SU-DHL-6 (cell line): Measurements from ENCODE around the gene SCGN.

Source experiments
- H2AFZ ChIP-seq: fragments of 200-600 bp; sonication (generic); 2 replicates; pipeline ENCODE4 v1.6.1; 2014; ENCODE audit warnings: low read depth, mild to moderate bottlenecking, moderate library complexity, mixed read lengths, antibody characterized with exemption, low read length; ENCODE audit not compliant: severe bottlenecking
- H3F3A ChIP-seq: fragments of 200-600 bp; shearing (Covaris generic); 2 replicates; pipeline ENCODE4 v1.6.0; 2016; ENCODE audit warnings: antibody characterized with exemption, mild to moderate bottlenecking; ENCODE audit not compliant: insufficient read depth
- H3K27ac ChIP-seq: fragments of 200-600 bp; sonication (generic); 2 replicates; pipeline ENCODE4 v1.5.1; 2016; ENCODE audit warnings: low read depth, mild to moderate bottlenecking, low read length, moderate library complexity, mixed read lengths
- H3K27me3 ChIP-seq: fragments of 200-600 bp; sonication (generic), shearing (Covaris generic); 2 replicates; pipeline ENCODE4 v1.6.0; 2014; ENCODE audit warnings: mild to moderate bottlenecking, low read length
- H3K36me3 ChIP-seq: fragments of 200-600 bp; sonication (generic); 2 replicates; pipeline ENCODE4 v1.6.1; 2014; ENCODE audit warnings: mild to moderate bottlenecking, low read length, mixed read lengths
- H3K4me2 ChIP-seq: fragments of 300-600, 200-600 bp; shearing (Covaris generic), sonication (generic); 2 replicates; pipeline ENCODE4 v1.6.0; 2014; ENCODE audit warnings: low read length, low read depth, mild to moderate bottlenecking; ENCODE audit not compliant: poor library complexity, severe bottlenecking
- H3K4me3 ChIP-seq: fragments of 200-600 bp; sonication (generic); 2 replicates; pipeline ENCODE4 v1.5.1; 2014; ENCODE audit warnings: antibody characterized with exemption, low read length, mild to moderate bottlenecking, mixed read lengths; ENCODE audit not compliant: insufficient read depth, poor library complexity, severe bottlenecking
- H3K79me2 ChIP-seq: fragments of 200-600 bp; sonication (generic); 2 replicates; pipeline ENCODE4 v1.6.1; 2014; ENCODE audit warnings: mild to moderate bottlenecking, low read length, moderate library complexity; ENCODE audit not compliant: insufficient read depth
- H3K9ac ChIP-seq: fragments of 200-600 bp; sonication (generic); 2 replicates; pipeline ENCODE4 v1.7.0; 2014; ENCODE audit warnings: mild to moderate bottlenecking, low read length
- H3K9me2 ChIP-seq: fragments of 200-600 bp; sonication (generic); replicated peaks from 2 replicates; pipeline ENCODE4 v1.6.1; 2014; ENCODE audit warnings: low read length; ENCODE audit not compliant: insufficient read depth
- H3K9me3 ChIP-seq: fragments of 200-600 bp; sonication (generic); 2 replicates; pipeline ENCODE4 v1.6.1; 2014; ENCODE audit warnings: low read length, mixed read lengths; ENCODE audit not compliant: insufficient read depth
- H4K20me1 ChIP-seq: fragments of 200-600 bp; sonication (generic); 2 replicates; pipeline ENCODE4 v1.6.1; 2014; ENCODE audit warnings: low read depth, mild to moderate bottlenecking, antibody characterized with exemption, low read length, moderate library complexity, mixed read lengths
- EZH2phosphoT487 ChIP-seq: fragments of 200-600 bp; sonication (generic), shearing (Covaris generic); conservative IDR thresholded peaks from 2 replicates; pipeline ENCODE4 v1.6.1; 2018; ENCODE audit warnings: mild to moderate bottlenecking, antibody characterized with exemption, low read length, moderate library complexity, mixed read lengths
- TF ChIP-seq, protein P1 (sequence below): fragments of 200-600 bp; sonication (generic); IDR thresholded peaks from one replicate; pipeline ENCODE4 v1.5.1; 2017; ENCODE audit warnings: antibody characterized with exemption, mild to moderate bottlenecking, low read length, moderate library complexity; ENCODE audit not compliant: insufficient read depth, poor library complexity, severe bottlenecking

Gene SCGN

DNA sequence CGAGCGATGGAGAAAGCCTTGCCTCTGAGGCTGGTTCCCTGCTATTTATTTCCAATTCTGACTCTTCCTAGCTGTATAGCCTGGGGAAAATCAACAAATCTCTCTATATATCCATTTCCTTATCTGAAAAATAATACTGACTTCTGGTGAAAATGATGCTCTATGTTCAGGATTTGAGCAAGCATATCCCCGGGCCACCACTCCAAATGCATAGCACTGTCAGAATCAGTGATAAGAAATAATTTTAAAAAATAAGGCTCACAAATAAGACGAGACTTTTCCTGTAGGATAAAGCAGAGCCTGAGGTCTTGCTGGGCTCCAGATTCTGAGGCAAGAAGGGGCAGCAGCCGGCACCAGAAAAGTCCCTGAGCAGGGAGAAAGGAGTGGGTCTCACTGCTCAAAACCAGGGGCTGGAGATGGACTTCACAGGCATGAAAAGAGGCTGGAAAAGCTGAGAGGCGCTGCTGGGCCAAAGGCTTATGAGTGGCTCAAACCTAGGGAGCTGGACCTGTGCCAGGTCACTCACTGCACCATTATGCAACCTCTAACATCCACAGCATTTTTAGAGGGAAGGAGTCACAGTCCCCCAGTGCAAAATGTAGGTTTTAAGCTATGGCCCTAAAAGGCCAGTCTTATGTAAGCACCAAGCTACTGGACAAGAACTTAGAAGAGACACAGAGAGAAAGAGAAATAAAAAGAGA is 54.4 kb downstream of the SCGN start:
- Histone ChIP-seq H3F3A (no peaks in the 10 kb centered on the region), H3K4me2 (no peak overlapping the region), H4K20me1 (no peaks in the 10 kb centered on the region), H3K9me2 (no peaks in the 10 kb centered on the region), H3K9ac (no peak overlapping the region), H3K9me3 (no peaks in the 10 kb centered on the region), H2AFZ (no peak overlapping the region), H3K4me3 (no peak overlapping the region), H3K79me2 (no peaks in the 10 kb centered on the region), H3K36me3 (no peaks in the 10 kb centered on the region), H3K27ac (no peak overlapping the region), H3K27me3 (no peaks in the 10 kb centered on the region)
- TF ChIP-seq, protein P1, sequence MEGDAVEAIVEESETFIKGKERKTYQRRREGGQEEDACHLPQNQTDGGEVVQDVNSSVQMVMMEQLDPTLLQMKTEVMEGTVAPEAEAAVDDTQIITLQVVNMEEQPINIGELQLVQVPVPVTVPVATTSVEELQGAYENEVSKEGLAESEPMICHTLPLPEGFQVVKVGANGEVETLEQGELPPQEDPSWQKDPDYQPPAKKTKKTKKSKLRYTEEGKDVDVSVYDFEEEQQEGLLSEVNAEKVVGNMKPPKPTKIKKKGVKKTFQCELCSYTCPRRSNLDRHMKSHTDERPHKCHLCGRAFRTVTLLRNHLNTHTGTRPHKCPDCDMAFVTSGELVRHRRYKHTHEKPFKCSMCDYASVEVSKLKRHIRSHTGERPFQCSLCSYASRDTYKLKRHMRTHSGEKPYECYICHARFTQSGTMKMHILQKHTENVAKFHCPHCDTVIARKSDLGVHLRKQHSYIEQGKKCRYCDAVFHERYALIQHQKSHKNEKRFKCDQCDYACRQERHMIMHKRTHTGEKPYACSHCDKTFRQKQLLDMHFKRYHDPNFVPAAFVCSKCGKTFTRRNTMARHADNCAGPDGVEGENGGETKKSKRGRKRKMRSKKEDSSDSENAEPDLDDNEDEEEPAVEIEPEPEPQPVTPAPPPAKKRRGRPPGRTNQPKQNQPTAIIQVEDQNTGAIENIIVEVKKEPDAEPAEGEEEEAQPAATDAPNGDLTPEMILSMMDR, result no peak
- TF ChIP-seq EZH2phosphoT487, result no peak

DNA sequence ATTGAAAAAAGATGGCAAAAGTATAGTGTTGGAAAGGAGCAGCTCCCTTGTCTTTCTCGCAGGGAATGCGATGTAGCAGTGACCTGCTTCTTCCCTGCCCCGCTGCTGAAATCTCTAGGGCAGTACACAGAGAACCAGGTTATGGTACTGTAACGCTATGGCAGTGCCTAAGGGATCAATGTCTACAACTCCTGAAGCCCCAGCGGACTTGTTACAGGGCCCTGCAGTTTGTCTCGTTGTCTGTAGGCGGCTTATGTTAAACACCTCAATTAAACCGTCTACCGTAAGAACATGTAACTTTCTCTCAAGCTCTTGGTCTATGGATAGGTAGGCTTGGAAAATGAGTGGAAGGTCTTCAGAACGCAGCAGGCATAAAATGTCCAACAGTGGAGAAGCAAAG is 57.7 kb downstream of the SCGN start:
- Histone ChIP-seq H3K36me3 (no peaks in the 10 kb centered on the region), H3K79me2 (no peaks in the 10 kb centered on the region), H2AFZ (no peak overlapping the region), H3F3A (no peaks in the 10 kb centered on the region), H3K4me2 (no peak overlapping the region), H3K9ac (no peak overlapping the region), H3K9me3 (no peaks in the 10 kb centered on the region), H3K27ac (no peak overlapping the region), H3K4me3 (no peak overlapping the region), H3K9me2 (no peaks in the 10 kb centered on the region), H4K20me1 (no peaks in the 10 kb centered on the region), H3K27me3 (0 out of 2 replicates have a peak, but pooled peaks cover 3% of the 10 kb centered on the region)
- no peak for TF ChIP-seq EZH2phosphoT487
- TF ChIP-seq, protein P1, result no peak

DNA sequence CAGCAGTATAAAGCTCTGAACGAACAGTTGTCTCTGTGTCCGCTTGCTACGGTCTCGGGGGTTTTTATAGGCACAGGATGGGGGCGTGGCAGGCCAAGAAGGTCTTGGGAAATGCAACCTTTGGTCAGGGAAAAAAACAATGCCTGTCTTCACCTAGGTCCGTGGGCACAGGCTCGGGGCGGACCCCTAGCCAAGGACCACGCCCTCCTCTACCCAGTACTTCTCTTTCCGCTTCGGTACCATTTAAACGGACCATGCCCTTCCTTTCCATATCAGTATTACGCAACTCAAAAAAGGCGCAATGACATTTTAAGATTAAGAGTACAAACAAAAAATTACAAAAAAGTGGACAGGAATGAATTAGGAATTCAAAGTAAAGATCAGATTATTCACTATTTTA is 58.3 kb downstream of the SCGN start:
- Histone ChIP-seq H3F3A (no peaks in the 10 kb centered on the region), H3K4me3 (no peak overlapping the region), H3K79me2 (no peaks in the 10 kb centered on the region), H3K36me3 (no peaks in the 10 kb centered on the region), H3K27ac (no peak overlapping the region), H3K4me2 (no peak overlapping the region), H3K9ac (no peak overlapping the region), H2AFZ (no peak overlapping the region), H3K9me2 (no peaks in the 10 kb centered on the region), H3K27me3 (0 out of 2 replicates have a peak, but pooled peaks cover 3% of the 10 kb centered on the region), H3K9me3 (no peaks in the 10 kb centered on the region), H4K20me1 (no peaks in the 10 kb centered on the region)
- no peak for TF ChIP-seq EZH2phosphoT487
- TF ChIP-seq, protein P1, result no peak
